Testis (tissue), 2 donors: ENCODE measurements around the gene IL13RA1.

Experiments used
- CTCF ChIP-seq, 3 experiments: fragments of 450-650 bp in 2 of 3; fragments of 200-600 bp in 1 of 3; sonication (generic) in 1 of 3; IDR thresholded peaks; one replicate each; pipeline ENCODE4 v1.5.1; 2016 to 2019; ENCODE audit warnings: antibody characterized with exemption in 3 of 3, mild to moderate bottlenecking in 2 of 3, moderate library complexity in 1 of 3
- POLR2A ChIP-seq: fragments of 450-650 bp; IDR thresholded peaks from one replicate; pipeline ENCODE4 v1.6.1; 2017; ENCODE audit warnings: antibody characterized with exemption, mild to moderate bottlenecking, moderate library complexity

DNA sequence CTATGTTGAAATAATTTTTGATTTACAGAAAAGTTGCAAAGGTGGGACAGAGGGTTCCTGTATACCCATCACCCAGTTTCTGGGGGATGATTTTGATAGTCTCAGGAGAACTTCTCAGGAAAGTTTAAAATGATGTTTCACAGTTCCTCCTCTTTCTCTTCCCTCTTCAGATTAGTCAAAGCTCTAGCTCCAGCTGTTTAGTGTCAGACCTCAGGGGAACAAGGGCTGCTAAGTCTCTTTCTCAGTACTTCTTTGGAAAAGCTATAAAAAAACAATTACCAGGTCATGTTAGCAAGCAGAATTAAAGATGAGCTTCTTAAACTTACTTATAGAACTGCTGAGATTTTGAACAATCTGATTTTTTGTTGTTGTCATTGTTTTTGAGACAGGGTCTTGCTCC is 12.2 kb downstream of the IL13RA1 start:
- TF ChIP-seq POLR2A (no peak), CTCF (IDR thresholded peaks at IDR 0.05) (no peak)
